GM12878 (cell line): Measurements from ENCODE around the gene VWA3B. TPM values are rescaled to one million over a fixed set of nuclear protein-coding genes. Genes with fewer than 3 reads are reported as not detected.

Source experiments
- ATAC-seq: fragments of 200-7000 bp; cut with Tn5 transposase; 3 replicates; pipeline ENCODE4 v1.9.1; 2020; ENCODE audit warnings: mild to moderate bottlenecking, moderate library complexity
- BruUV-seq: library from RNA; stranded (reverse); fragments of 400-500 nt; replicated peaks from 2 replicates; lab custom pipeline; 2021; lab: Mats Ljungman, UMichigan
- CTCF ChIA-PET: fragments of 300-600 bp; sonication (Branson Sonifier 250); formaldehyde crosslinking; extraction: SDS; loops from one replicate; lab custom pipeline; 2021; ENCODE audit warnings: inconsistent platforms; lab: Yijun Ruan, JAX
- POLR2A ChIA-PET: fragments of 350-600 bp; formaldehyde crosslinking; extraction: SDS; loops from one replicate; lab custom pipeline; 2021; ENCODE audit warnings: inconsistent platforms; lab: Charles Lee
- RAD21 ChIA-PET: fragments of 300-600 bp; sonication (Branson Sonifier 250); formaldehyde crosslinking; loops from one replicate; lab custom pipeline; 2023; ENCODE audit warnings: antibody characterized with exemption; ENCODE audit not compliant: unreplicated experiment; lab: Charles Lee
- SMC1A ChIA-PET: fragments of 300-600 bp; sonication (Branson Sonifier 250); formaldehyde crosslinking; loops from one replicate; lab custom pipeline; 2023; ENCODE audit not compliant: unreplicated experiment, uncharacterized antibody; lab: Charles Lee
- DNase-seq: peaks from one replicate; pipeline ENCODE4 v3.0.0-alpha.2; 2011; ENCODE audit warnings: low read depth, low spot score
- FAIRE-seq: peaks from 3 replicates; lab custom pipeline; 2011; peaks lifted over from hg19 to GRCh38; lab: Jason Lieb, UNC
- H2AFZ ChIP-seq: 2 replicates; pipeline ENCODE4 v1.6.0; 2011; ENCODE audit warnings: low read depth, low read length, control low read depth; ENCODE audit not compliant: control insufficient read depth
- H3K27ac ChIP-seq: 2 replicates; pipeline ENCODE4 v1.5.1; 2011; ENCODE audit warnings: control low read depth; ENCODE audit not compliant: control insufficient read depth, insufficient read depth
- H3K27me3 ChIP-seq, 2 experiments: replicated peaks in 1 of 2; 2 replicates each; pipeline versions ENCODE4 v1.6.0 to v1.6.1; 2011; ENCODE audit warnings: low read length in 1 of 2; ENCODE audit not compliant: control insufficient read depth in 2 of 2, insufficient read depth in 2 of 2
- H3K36me3 ChIP-seq, 2 experiments: 2 replicates each; pipeline ENCODE4 v1.5.1; 2011; ENCODE audit warnings: low read length in 1 of 2; ENCODE audit not compliant: control insufficient read depth in 2 of 2, insufficient read depth in 2 of 2
- H3K4me1 ChIP-seq: 2 replicates; pipeline ENCODE4 v1.6.1; 2011; ENCODE audit warnings: mild to moderate bottlenecking, low read length, moderate library complexity, mixed read lengths; ENCODE audit not compliant: control insufficient read depth, insufficient read depth
- H3K4me2 ChIP-seq: 2 replicates; pipeline ENCODE4 v1.6.0; 2011; ENCODE audit warnings: control low read depth; ENCODE audit not compliant: control insufficient read depth, insufficient read depth
- H3K4me3 ChIP-seq: fragments of 200-600 bp; sonication (generic); 2 replicates; pipeline ENCODE4 v1.5.1; 2016
- H3K79me2 ChIP-seq: 2 replicates; pipeline ENCODE4 v1.6.0; 2011; ENCODE audit warnings: low read length; ENCODE audit not compliant: control insufficient read depth, insufficient read depth
- H3K9ac ChIP-seq: 2 replicates; pipeline ENCODE4 v1.8.0; 2011; ENCODE audit warnings: low read length, control low read depth, mixed read lengths; ENCODE audit not compliant: control insufficient read depth, insufficient read depth
- H3K9me3 ChIP-seq: replicated peaks from 3 replicates; pipeline ENCODE4 v1.5.1; 2011; ENCODE audit warnings: mild to moderate bottlenecking, low read length; ENCODE audit not compliant: control insufficient read depth, insufficient read depth
- H4K20me1 ChIP-seq: 2 replicates; pipeline ENCODE4 v1.6.0; 2011; ENCODE audit not compliant: control insufficient read depth, insufficient read depth
- HCFC1 ChIP-seq: fragments of 150-350 bp; IDR thresholded peaks from 2 replicates; pipeline ENCODE4 v1.6.1; 2014; ENCODE audit warnings: low read length
- IKZF2 ChIP-seq, 2 experiments: fragments of 450-650 bp; IDR thresholded peaks; 2 replicates each; pipeline ENCODE4 v1.6.1; 2017; ENCODE audit warnings: mild to moderate bottlenecking in 2 of 2, moderate library complexity in 2 of 2
- MTA3 ChIP-seq: IDR thresholded peaks from 2 replicates; pipeline ENCODE4 v1.6.1; 2012; ENCODE audit warnings: low read length, inconsistent platforms, borderline replicate concordance
- SIN3A ChIP-seq: IDR thresholded peaks from 2 replicates; pipeline ENCODE4 v1.6.1; 2012; ENCODE audit warnings: low read depth, low read length, improper control_type of control experiment
- SPI1 ChIP-seq: IDR thresholded peaks from 2 replicates; pipeline ENCODE4 v1.6.1; 2011; ENCODE audit warnings: low read depth, mild to moderate bottlenecking, low read length, moderate library complexity, borderline replicate concordance; ENCODE audit not compliant: insufficient read depth
- SUPT20H ChIP-seq: IDR thresholded peaks from 2 replicates; pipeline ENCODE4 v1.6.1; 2011; ENCODE audit warnings: low read depth, mild to moderate bottlenecking, low read length, moderate library complexity, borderline replicate concordance; ENCODE audit not compliant: control insufficient read depth
- ZNF207 ChIP-seq: fragments of 450-650 bp; IDR thresholded peaks from 2 replicates; pipeline ENCODE4 v1.6.1; 2014; ENCODE audit warnings: antibody characterized with exemption, mild to moderate bottlenecking, borderline replicate concordance
- WGBS: methylation state at CpG from one replicate; pipeline ENCODE4 v1.1.6; 2016; ENCODE audit warnings: low lambda C conversion rate; ENCODE audit not compliant: insufficient replicate concordance, insufficient coverage; ENCODE audit errors: missing lambda C conversion rate; 5-methylcytosine and 5-hydroxymethylcytosine counted together
- in situ Hi-C: fragments of 300-500 bp; cut with MboI; formaldehyde crosslinking; loops from 9 replicates; pipeline ENCODE4 v1.14.3; 2018; ENCODE audit warnings: mixed read lengths
- intact Hi-C: fragments of 100-400 bp; cut with micrococcal nuclease; formaldehyde crosslinking; loops from one replicate; pipeline ENCODE4 v1.14.2; 2022; ENCODE audit not compliant: unreplicated experiment
- polyA plus RNA-seq, 11 experiments: library from polyadenylated mRNA; depleted of rRNA in 4 of 11; unstranded in 6 of 11; stranded (reverse) in 5 of 11; fragments of >200 nt; fragmentation: Nextera tagmentation in 4 of 11; fragmentation: Illumina TruSeq in 1 of 11; extraction: Ambion mirVana in 4 of 11; extraction: Trizol in 1 of 11; gene quantifications; 1 replicate in 1 of 11; 2 replicates in 10 of 11; pipeline versions ENCODE4 v1.2.1 to v1.2.3, GENCODE V29; 2011 to 2016; ENCODE audit warnings: inconsistent platforms in 2 of 11, missing spikeins in 2 of 11, low read depth in 1 of 11
- total RNA-seq, 4 experiments: library from RNA; depleted of rRNA in 3 of 4; stranded (reverse); fragments of >200 nt in 3 of 4; fragmentation: Illumina TruSeq in 1 of 4; extraction: Trizol in 1 of 4; gene quantifications; 2 replicates each; pipeline versions ENCODE4 v1.2.1 to v1.2.3, GENCODE V29; 2013 to 2021
- TF ChIP-seq, protein P1 (sequence below): fragments of 450-650 bp; formaldehyde crosslinking; IDR thresholded peaks from 2 replicates; pipeline ENCODE4 v1.5.0; 2022; ENCODE audit warnings: mild to moderate bottlenecking, missing genetic modification characterization
- TF ChIP-seq, protein P2 (sequence below): IDR thresholded peaks from 2 replicates; pipeline ENCODE4 v1.6.1; 2012; ENCODE audit warnings: improper control_type of control experiment, low read depth, low read length; ENCODE audit not compliant: insufficient replicate concordance

VWA3B gene
- total and polyA plus RNA-seq, 10 of the 15 experiments (the other 5 are each of a cell fraction or from before 2014, with no cell fraction given) = 0.04 to 0.86 (median 0.19) TPM; not detected in 4

DNA sequence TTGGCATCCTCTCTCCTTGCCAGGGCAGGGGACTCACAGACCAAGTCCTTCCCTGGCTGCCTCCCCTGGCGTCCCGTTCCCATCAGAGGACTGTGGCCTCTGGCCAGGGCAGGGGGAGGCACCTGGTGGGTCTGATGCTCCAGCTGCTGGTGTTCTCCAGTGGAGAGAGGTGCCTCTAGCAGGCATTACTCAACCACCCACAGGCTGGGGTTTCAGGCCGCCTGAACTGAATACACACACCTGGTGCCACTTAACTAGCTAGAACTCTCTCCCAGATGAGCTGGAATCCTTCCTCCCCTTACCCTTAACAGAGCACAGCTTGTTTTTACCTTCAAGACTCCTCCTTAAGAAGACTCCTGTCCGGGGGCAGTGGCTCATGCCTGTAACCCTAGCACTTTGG, 221.6 kb downstream of the VWA3B start:
- Histone ChIP-seq H3K27me3 (peaks cover 2 to 7% of the 10 kb centered on the region in 2 experiments; a peak in 3 of 4 replicates), H3K9me3 (no peaks in the 10 kb centered on the region), H3K4me1 (no peaks in the 10 kb centered on the region), H3K27ac (no peak overlapping the region), H2AFZ (no peak overlapping the region), H3K4me3 (no peak overlapping the region), H3K36me3 (no peaks in the 10 kb centered on the region), H3K4me2 (no peak overlapping the region), H3K79me2 (no peaks in the 10 kb centered on the region), H4K20me1 (no peaks in the 10 kb centered on the region), H3K9ac (no peak overlapping the region)
- RAD21 ChIA-PET = no interaction called here
- in situ Hi-C loops = no loop called here
- no peak for TF ChIP-seq IKZF2 (IDR thresholded peaks at IDR 0.05)
- no peak for TF ChIP-seq MTA3
- TF ChIP-seq SUPT20H = no peak
- DNase-seq (no peak), FAIRE-seq (no peak), ATAC-seq (no peak)
- CTCF ChIA-PET = no interaction called here
- intact Hi-C loops = no loop called here
- no TSS peak for BruUV-seq
- SMC1A ChIA-PET = no interaction called here
- POLR2A ChIA-PET = interaction anchor here (0.6 kb wide), 1 partner anchor 376 kb away, joined by 6 read pairs; no protein-coding TSS in a partner anchor
- 38% methylated on average over 4 of the region's 4 CpGs for WGBS

DNA sequence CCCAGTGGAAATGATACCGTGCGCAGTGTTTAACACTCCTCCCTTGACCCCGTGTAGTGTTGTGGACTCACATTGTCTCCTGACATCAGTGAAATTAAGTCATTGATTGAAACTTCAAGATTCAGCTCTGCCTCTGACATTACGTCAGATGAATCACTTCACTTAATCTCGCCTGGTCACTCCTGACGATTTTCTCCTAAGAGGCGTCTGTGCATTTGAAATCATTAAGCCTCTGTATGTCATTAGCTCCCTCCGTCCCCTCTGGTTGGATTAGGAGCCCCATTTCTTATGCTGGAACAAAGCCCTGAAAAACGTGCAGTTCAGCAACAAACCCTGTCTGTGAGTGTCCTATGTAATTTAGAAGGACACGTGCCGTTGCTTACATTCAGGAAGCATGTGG, 222.6 kb downstream of the VWA3B start:
- FAIRE-seq (no peak), ATAC-seq (no peak), DNase-seq (no peak)
- intact Hi-C loops = no loop called here
- no peak overlapping the region for H3K4me2 ChIP-seq
- in situ Hi-C loops = no loop called here
- H4K20me1 ChIP-seq = no peaks in the 10 kb centered on the region
- H3K4me3 ChIP-seq = no peak overlapping the region
- POLR2A ChIA-PET = no interaction called here
- RAD21 ChIA-PET = no interaction called here
- CTCF ChIA-PET = no interaction called here
- H3K36me3 ChIP-seq = no peaks in the 10 kb centered on the region
- no peaks in the 10 kb centered on the region for H3K4me1 ChIP-seq
- SMC1A ChIA-PET = no interaction called here
- H3K79me2 ChIP-seq = no peaks in the 10 kb centered on the region
- no peaks in the 10 kb centered on the region for H3K9me3 ChIP-seq
- H3K27me3 ChIP-seq = peaks cover 2 to 7% of the 10 kb centered on the region in 2 experiments; a peak in 3 of 4 replicates
- WGBS = 29% methylated on average over 11 of the region's 11 CpGs
- BruUV-seq = no TSS peak
- H2AFZ ChIP-seq = no peak overlapping the region
- no peak overlapping the region for H3K9ac ChIP-seq
- no peak overlapping the region for H3K27ac ChIP-seq
- TF ChIP-seq ZNF207 = no peak
- TF ChIP-seq SPI1 = no peak
- TF ChIP-seq SIN3A = no peak
- TF ChIP-seq, protein P1, sequence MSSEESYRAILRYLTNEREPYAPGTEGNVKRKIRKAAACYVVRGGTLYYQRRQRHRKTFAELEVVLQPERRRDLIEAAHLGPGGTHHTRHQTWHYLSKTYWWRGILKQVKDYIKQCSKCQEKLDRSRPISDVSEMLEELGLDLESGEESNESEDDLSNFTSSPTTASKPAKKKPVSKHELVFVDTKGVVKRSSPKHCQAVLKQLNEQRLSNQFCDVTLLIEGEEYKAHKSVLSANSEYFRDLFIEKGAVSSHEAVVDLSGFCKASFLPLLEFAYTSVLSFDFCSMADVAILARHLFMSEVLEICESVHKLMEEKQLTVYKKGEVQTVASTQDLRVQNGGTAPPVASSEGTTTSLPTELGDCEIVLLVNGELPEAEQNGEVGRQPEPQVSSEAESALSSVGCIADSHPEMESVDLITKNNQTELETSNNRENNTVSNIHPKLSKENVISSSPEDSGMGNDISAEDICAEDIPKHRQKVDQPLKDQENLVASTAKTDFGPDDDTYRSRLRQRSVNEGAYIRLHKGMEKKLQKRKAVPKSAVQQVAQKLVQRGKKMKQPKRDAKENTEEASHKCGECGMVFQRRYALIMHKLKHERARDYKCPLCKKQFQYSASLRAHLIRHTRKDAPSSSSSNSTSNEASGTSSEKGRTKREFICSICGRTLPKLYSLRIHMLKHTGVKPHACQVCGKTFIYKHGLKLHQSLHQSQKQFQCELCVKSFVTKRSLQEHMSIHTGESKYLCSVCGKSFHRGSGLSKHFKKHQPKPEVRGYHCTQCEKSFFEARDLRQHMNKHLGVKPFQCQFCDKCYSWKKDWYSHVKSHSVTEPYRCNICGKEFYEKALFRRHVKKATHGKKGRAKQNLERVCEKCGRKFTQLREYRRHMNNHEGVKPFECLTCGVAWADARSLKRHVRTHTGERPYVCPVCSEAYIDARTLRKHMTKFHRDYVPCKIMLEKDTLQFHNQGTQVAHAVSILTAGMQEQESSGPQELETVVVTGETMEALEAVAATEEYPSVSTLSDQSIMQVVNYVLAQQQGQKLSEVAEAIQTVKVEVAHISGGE = no peak
- no peak for TF ChIP-seq HCFC1
- TF ChIP-seq, protein P2, sequence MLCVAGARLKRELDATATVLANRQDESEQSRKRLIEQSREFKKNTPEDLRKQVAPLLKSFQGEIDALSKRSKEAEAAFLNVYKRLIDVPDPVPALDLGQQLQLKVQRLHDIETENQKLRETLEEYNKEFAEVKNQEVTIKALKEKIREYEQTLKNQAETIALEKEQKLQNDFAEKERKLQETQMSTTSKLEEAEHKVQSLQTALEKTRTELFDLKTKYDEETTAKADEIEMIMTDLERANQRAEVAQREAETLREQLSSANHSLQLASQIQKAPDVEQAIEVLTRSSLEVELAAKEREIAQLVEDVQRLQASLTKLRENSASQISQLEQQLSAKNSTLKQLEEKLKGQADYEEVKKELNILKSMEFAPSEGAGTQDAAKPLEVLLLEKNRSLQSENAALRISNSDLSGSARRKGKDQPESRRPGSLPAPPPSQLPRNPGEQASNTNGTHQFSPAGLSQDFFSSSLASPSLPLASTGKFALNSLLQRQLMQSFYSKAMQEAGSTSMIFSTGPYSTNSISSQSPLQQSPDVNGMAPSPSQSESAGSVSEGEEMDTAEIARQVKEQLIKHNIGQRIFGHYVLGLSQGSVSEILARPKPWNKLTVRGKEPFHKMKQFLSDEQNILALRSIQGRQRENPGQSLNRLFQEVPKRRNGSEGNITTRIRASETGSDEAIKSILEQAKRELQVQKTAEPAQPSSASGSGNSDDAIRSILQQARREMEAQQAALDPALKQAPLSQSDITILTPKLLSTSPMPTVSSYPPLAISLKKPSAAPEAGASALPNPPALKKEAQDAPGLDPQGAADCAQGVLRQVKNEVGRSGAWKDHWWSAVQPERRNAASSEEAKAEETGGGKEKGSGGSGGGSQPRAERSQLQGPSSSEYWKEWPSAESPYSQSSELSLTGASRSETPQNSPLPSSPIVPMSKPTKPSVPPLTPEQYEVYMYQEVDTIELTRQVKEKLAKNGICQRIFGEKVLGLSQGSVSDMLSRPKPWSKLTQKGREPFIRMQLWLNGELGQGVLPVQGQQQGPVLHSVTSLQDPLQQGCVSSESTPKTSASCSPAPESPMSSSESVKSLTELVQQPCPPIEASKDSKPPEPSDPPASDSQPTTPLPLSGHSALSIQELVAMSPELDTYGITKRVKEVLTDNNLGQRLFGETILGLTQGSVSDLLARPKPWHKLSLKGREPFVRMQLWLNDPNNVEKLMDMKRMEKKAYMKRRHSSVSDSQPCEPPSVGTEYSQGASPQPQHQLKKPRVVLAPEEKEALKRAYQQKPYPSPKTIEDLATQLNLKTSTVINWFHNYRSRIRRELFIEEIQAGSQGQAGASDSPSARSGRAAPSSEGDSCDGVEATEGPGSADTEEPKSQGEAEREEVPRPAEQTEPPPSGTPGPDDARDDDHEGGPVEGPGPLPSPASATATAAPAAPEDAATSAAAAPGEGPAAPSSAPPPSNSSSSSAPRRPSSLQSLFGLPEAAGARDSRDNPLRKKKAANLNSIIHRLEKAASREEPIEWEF = no peak
